HG03139 (cell line): Measurements from ENCODE around the gene DBF4B.
A peak's percentile ranks its signal among the peaks of the same experiment; 100 is the strongest.

Experiments
- ATAC-seq: cut with Tn5 transposase; IDR thresholded peaks from one replicate; pipeline ENCODE4 v1.9.1; 2021; ENCODE audit not compliant: unreplicated experiment

The DBF4B gene

GRCh38 chr17:44759086-44759915, 50.8 kb downstream of the DBF4B start:
- ATAC-seq = no peak

GRCh38 chr17:44759916-44760243, 51.4 kb downstream of the DBF4B start:
- ATAC-seq = no peak

- ATAC-seq = no peak
Measured at GRCh38 chr17:44760474-44761308, 52.2 kb downstream of the DBF4B start.

- no peak for ATAC-seq
Measured at GRCh38 chr17:44761932-44762810, 53.7 kb downstream of the DBF4B start.

DNA sequence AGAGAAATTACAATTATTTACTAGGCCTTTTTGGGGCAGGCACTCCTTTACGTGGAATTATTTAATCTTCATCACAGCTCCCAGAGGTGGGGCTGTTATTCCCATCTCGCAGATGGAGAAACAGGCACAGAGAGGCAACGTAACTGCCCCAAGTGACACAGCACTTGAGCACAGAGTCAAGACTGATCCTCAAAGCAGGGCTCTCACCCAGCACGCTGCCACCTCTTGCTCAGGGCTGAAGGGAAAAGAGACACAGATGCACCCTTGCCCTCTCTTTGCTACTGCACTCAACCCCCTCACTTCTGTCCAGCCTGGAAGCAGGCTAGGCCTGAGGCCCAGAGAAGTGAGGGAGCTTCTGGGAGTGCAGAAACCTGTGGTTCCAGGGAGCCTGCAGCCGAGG, 54.7 kb downstream of the DBF4B start:
- ATAC-seq = no peak

DNA sequence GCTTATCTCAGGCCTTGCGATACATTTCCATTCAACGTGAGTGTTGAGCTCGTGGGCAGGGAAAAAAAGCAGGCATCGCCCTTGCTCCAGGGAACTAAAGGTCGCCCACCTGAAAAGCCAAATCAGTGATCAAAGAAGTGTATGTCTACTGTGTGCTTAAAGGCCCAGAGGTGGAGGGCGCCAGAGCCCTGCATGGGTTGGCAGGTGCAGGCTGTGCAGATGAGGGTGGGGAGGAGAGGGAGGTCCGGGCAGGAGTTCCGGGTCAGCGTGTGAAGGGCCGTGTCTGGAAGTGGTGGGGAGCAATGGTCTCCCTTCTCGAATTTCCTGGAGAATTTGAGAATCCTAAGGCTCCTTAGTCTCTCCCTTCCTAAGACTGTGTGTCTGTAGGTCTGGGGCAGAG, 57.5 kb downstream of the DBF4B start:
- ATAC-seq = no peak

DNA sequence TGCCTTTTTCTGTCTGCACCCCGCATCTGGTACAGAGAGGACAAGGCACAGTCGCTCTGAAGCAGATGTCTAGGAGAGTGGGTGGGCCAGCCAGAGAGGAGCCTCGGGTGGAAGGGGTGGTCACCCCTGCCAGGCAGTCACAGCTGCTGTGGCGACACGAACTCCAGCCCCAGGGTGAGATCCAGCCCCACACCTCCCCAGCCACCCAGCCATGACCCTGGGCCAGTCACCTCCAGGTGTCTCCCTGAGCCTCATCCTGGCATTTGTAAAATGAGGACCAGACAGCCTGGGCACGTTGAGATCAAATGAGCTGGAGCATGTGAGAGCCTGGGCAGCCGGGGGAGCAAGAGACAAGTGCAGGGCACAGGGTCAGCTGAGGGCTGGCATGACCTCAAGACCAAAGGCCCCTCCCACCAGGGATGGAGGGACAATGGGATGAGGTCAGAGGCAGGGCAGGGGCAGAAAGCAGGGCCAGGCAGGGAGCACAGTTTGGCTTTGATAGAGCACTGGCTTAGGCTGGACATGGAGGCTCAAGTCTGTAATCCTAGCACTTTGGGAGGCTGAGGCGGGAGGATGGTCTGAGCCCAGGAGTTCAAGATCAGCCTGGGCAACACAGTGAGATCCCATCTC, 58.1 kb downstream of the DBF4B start:
- no peak for ATAC-seq

- ATAC-seq = no peak
Measured at GRCh38 chr17:44767493-44767892, 59.0 kb downstream of the DBF4B start.

DNA sequence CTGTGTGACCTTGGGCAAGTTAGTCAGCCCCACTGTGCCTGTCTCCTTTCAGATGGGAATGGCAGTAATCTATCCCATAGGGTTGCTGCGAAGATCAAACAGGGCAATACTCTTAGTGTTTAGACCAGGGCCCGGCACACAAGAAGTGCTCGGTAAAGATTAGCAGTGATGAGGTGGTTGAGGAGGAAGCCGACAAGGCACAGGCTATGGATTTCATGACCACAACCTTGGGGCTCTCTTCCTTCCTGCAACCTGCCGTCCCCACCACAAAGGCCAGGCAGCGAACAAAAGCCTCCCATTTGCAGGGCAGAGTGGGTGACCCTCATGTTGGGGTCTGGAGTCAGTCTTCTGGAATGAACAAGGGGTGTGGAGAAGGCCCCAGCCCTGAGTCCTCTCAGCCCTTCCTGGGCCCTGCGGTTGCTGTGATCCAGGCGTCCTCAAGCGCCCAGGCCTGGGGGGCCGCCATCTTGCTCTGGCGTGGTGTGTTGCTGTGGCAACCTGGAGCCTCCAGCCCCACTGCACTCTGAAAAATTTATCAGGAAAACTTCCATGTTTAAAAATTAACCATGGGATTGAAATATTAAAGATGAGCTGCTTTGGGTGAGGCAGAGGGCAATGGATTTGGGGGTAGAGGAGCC, 60.2 kb downstream of the DBF4B start:
- no peak for ATAC-seq

GRCh38 chr17:44769230-44769629, 60.8 kb downstream of the DBF4B start:
- no peak for ATAC-seq

DNA sequence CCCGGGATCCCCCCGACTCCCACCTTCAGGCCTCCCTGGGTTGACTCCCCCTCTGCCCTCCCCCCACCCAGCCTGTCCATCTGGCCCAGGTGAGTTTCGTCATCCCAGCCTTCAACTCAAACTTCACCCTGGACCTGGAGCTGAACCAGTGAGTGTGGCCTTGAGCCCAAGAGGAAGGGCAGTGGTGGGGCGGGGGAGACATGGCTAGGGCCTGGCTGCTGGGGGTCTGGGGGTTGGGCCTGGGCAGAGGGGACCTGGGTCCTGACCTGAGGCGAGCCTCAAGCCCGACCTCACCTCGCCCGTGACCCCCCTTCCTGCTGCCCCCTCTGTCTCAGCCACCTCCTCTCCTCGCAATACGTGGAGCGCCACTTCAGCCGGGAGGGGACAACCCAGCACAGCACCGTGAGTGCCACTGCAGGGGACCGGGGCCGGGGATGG, 61.2 kb downstream of the DBF4B start:
- no peak for ATAC-seq

DNA sequence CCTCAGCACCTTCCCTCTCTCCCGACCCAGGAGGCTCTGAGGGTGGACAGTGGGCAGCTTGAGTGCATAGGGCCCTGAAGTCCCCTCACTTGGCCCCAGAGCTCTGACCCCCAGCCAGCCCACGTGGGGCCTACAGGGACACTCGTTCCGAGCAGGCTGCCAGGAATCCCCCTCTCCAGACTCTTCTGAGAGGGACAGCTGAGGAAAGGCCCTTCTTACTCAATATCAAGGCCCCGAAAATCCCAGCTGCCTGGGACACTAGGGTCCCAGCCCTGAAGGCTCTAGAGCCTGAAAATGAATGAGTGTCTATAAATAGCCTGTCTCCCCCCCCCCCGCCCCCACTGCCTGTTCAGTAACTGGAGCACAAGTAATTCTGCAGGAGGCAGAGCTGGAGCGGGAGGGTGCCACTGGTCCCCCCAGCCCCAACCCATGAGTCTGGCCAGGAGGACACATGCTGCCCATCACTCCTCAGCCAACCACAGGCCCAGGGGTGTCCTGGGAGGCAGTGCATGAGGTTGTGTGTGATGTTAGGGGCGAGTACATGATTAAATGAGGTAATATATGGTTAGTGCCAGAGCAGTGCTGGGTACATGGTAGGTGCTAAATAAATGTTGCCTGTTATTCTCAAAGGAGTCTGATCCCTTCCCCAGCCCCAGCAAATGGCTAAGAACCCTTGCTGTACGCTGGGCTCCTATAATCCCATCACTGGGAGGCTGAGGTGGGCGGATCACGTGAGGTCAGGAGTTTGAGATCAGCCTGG, 61.9 kb downstream of the DBF4B start:
- no peak for ATAC-seq

GRCh38 chr17:44772308-44773045, 64.0 kb downstream of the DBF4B start:
- ATAC-seq = no peak

- no peak for ATAC-seq
Measured at GRCh38 chr17:44773140-44773539, 64.7 kb downstream of the DBF4B start.

DNA sequence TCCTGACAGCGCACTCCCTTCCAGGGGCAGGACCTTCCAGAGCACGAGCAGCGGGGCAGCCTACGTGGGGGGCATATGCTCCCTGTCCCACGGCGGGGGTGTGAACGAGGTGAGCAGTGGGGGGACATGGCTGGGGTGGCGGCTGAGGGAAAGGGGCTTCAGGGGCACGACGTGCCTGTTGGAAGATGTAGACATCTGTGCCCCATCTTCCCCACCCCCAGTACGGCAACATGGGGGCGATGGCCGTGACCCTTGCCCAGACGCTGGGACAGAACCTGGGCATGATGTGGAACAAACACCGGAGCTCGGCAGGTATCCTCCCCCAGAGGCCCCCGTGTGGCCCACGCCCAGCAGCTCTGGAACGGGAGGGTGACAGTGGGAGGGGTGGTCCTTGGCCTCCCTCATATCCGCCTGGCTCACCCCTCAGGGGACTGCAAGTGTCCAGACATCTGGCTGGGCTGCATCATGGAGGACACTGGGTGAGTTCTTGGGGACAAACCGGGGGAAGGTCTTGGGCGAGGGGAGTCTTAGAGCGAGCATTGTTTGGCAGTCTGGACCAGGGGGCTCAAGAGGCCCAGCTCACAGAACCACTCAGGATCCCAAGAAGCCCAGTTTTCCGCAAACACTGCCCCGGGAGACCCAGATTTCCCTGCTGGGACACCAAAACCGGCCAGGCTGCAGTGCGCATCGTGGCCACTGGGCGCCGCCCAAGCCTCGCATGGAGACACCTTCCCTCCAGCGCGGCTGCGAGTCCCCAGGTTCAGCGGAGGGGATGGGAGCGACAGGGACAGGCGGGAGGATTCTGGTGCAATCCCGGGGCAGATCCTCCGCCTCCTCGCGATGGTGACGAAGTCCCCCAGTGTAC, 66.0 kb downstream of the DBF4B start:
- peak; percentile 34 for ATAC-seq

DNA sequence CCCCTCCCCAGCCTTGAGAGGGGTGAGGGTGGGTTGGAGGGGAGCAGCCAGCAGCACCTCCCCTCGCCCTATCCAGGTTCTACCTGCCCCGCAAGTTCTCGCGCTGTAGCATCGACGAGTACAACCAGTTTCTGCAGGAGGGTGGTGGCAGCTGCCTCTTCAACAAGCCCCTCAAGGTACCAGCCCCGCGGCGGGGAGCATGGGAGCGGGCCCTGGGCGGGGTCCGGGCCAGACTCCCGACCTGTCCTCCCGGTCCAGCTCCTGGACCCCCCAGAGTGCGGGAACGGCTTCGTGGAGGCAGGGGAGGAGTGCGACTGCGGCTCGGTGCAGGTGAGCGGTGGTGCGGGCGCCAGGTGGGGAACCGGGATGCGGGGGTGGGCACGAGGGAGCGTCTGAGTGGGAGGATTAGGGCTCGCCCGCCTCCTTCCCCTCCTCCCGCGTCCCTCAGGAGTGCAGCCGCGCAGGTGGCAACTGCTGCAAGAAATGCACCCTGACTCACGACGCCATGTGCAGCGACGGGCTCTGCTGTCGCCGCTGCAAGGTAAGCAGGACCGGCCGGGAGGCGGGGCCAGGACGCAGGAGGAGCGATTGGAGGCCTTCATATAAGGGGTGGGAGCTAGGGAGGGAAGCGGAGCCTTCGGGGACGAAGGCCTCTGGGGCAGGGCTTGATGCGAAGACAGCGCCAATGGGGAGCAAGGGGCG, 66.8 kb downstream of the DBF4B start:
- ATAC-seq = peak; percentile 73

- ATAC-seq = peak; percentile 3
Measured at GRCh38 chr17:44775838-44776621, 67.6 kb downstream of the DBF4B start.
